ENCODE data around the gene MRFAP1L1.

MRFAP1L1 gene

GRCh38 chr4:6660430-6660829, 49.2 kb downstream of the MRFAP1L1 start:
- H3K36me3 ChIP-seq (ENCODE audit: control insufficient read depth, insufficient read depth, low read length) = no peaks in the 10 kb centered on the region
- H3K9ac ChIP-seq (ENCODE audit: low read length) = no peak overlapping the region
- peaks cover 46% of the 10 kb centered on the region for H3K27me3 ChIP-seq (ENCODE audit: control insufficient read depth, insufficient read depth, low read length)

GRCh38 chr4:6659897-6660296, 49.8 kb downstream of the MRFAP1L1 start:
- Histone ChIP-seq H3K36me3 (ENCODE audit: control insufficient read depth, insufficient read depth, low read length) (no peaks in the 10 kb centered on the region), H3K4me1 (ENCODE audit: control insufficient read depth, insufficient read depth, low read length) (peaks cover 6% of the 10 kb centered on the region), H3K4me3 (ENCODE audit: low read length) (no peak overlapping the region), H3K27me3 (ENCODE audit: control insufficient read depth, insufficient read depth, low read length) (peaks cover 46% of the 10 kb centered on the region), H3K9ac (ENCODE audit: low read length) (no peak overlapping the region), H3K9me3 (ENCODE audit: control insufficient read depth, low read length) (no peaks in the 10 kb centered on the region)

More at GRCh38 chr4:6660430-6660829, 49.2 kb downstream of the MRFAP1L1 start:
- Histone ChIP-seq H3K4me3 (ENCODE audit: low read length) (no peak overlapping the region), H3K9me3 (ENCODE audit: control insufficient read depth, low read length) (no peaks in the 10 kb centered on the region), H3K4me1 (ENCODE audit: control insufficient read depth, insufficient read depth, low read length) (peaks cover 6% of the 10 kb centered on the region)

GRCh38 chr4:6658597-6659075, 51.0 kb downstream of the MRFAP1L1 start:
- Histone ChIP-seq H3K4me1 (ENCODE audit: control insufficient read depth, insufficient read depth, low read length) (peaks cover 6% of the 10 kb centered on the region), H3K4me3 (ENCODE audit: low read length) (no peak overlapping the region), H3K9me3 (ENCODE audit: control insufficient read depth, low read length) (no peaks in the 10 kb centered on the region), H3K27me3 (ENCODE audit: control insufficient read depth, insufficient read depth, low read length) (peaks cover 33% of the 10 kb centered on the region), H3K36me3 (ENCODE audit: control insufficient read depth, insufficient read depth, low read length) (no peaks in the 10 kb centered on the region), H3K9ac (ENCODE audit: low read length) (peak overlapping the region; percentile 43)

- Histone ChIP-seq H3K9ac (ENCODE audit: low read length) (peak overlapping the region; percentile 43), H3K9me3 (ENCODE audit: control insufficient read depth, low read length) (no peaks in the 10 kb centered on the region), H3K4me3 (ENCODE audit: low read length) (no peak overlapping the region), H3K27me3 (ENCODE audit: control insufficient read depth, insufficient read depth, low read length) (peaks cover 29% of the 10 kb centered on the region), H3K36me3 (ENCODE audit: control insufficient read depth, insufficient read depth, low read length) (no peaks in the 10 kb centered on the region), H3K4me1 (ENCODE audit: control insufficient read depth, insufficient read depth, low read length) (peaks cover 6% of the 10 kb centered on the region)
These were observed 51.5 kb downstream of the MRFAP1L1 start for GRCh38 chr4:6658209-6658595.

Measured in mucosa of stomach (tissue), 1 donor.